Measurements from ENCODE around the gene ZNF790.

- TF ChIP-seq RAD21 (IDR thresholded peaks at IDR 0.05; ENCODE audit: low read depth) (no peak), EGR1 (IDR thresholded peaks at IDR 0.05) (no peak), MAX (IDR thresholded peaks at IDR 0.05) (no peak)
These were observed 19.0 kb downstream of the ZNF790 start for GRCh38 chr19:36819130-36819630.

All from Ishikawa (cell line).